SK-N-SH treated with all-trans-retinoic acid at 6 μM for 48 hours (cell line): ENCODE results near the gene BABAM2.

Experiments
- GLIS3 ChIP-seq: fragments of 250-450 bp; sonication (Bioruptor Pico); IDR thresholded peaks from 2 replicates; pipeline ENCODE4 v1.5.0; 2020; ENCODE audit warnings: mild to moderate bottlenecking, moderate library complexity
- RARB ChIP-seq: fragments of 250-450 bp; sonication (Bioruptor Pico); IDR thresholded peaks from 2 replicates; pipeline ENCODE4 v1.8.0; 2021; ENCODE audit warnings: mild to moderate bottlenecking, moderate library complexity
- ZFP30 ChIP-seq: fragments of 450-650 bp; formaldehyde crosslinking; IDR thresholded peaks from 2 replicates; pipeline ENCODE4 v1.5.0; 2022; ENCODE audit warnings: mild to moderate bottlenecking, moderate library complexity

- no peak for TF ChIP-seq RARB
- no peak for TF ChIP-seq GLIS3 (CRISPR knock-in tag)
- TF ChIP-seq ZFP30 (CRISPR knock-in tag) = no peak
Measured at GRCh38 chr2:28233164-28233676, 342.7 kb downstream of the BABAM2 start.
